Spleen (tissue), 7 donors: Measurements from ENCODE around the gene SLC26A8.

Source experiments
- CTCF ChIP-seq, 11 experiments: fragments of 200-600 bp in 7 of 11; fragments of 450-650 bp in 4 of 11; sonication (generic) in 4 of 11; IDR thresholded peaks in 8 of 11; conservative IDR thresholded peaks in 3 of 11; 1 replicate in 7 of 11; 2 replicates in 4 of 11; pipeline versions ENCODE4 v1.4.0 to v1.8.0; 2016 to 2021; ENCODE audit warnings: antibody characterized with exemption in 11 of 11, inconsistent platforms in 4 of 11, mild to moderate bottlenecking in 1 of 11
- POLR2A ChIP-seq, 3 donors: fragments of 450-650 bp; IDR thresholded peaks; one replicate each; pipeline ENCODE4 v1.5.1; 2017; ENCODE audit warnings: antibody characterized with exemption in 3 of 3, mild to moderate bottlenecking in 1 of 3
- donor health status: DM: no; HTN: no; CAD: no; lungs with moderate emphysema.
- donor health status: DM: no; HTN: no; CAD: no.
- donor health status: DM: no; HTN: no; CAD: no.

- TF ChIP-seq CTCF (IDR thresholded peaks at IDR 0.05 in 8 of 11, conservative IDR thresholded peaks at IDR 0.05 in 3 of 11) (no peak), POLR2A (IDR thresholded peaks at IDR 0.05) (no peak)
Observed at GRCh38 chr6:36068586-36068985, 44.1 kb upstream of the SLC26A8 start.
